ENCODE data around the gene KRT7.
"Not testable (repeated sequence)": the region's sequence is repeated elsewhere in the genome, so short reads cannot be mapped to it uniquely, and the experiment has no call there.

- not testable (repeated sequence) for TF ChIP-seq CTCF (IDR thresholded peaks at IDR 0.05; ENCODE audit: insufficient read depth, low read length, poor library complexity, severe bottlenecking); EZH2phosphoT487 (conservative IDR thresholded peaks at IDR 0.05; ENCODE audit: low read length)
Measured at GRCh38 chr12:52240247-52240646, 7.2 kb downstream of the KRT7 start.
